Ishikawa (cell line): ENCODE measurements around the gene STXBP5.

Source experiments
- CEBPB ChIP-seq: IDR thresholded peaks from 2 replicates; pipeline ENCODE4 v1.6.1; 2012
- CREB1 ChIP-seq: IDR thresholded peaks from 2 replicates; pipeline ENCODE4 v1.6.1; 2012; ENCODE audit warnings: low read depth
- EGR1 ChIP-seq: IDR thresholded peaks from 2 replicates; pipeline ENCODE4 v1.6.1; 2012
- EP300 ChIP-seq: IDR thresholded peaks from 2 replicates; pipeline ENCODE4 v1.6.1; 2012; ENCODE audit warnings: borderline replicate concordance
- FOXM1 ChIP-seq: IDR thresholded peaks from 2 replicates; pipeline ENCODE4 v1.6.1; 2012; ENCODE audit warnings: low read depth, borderline replicate concordance
- NFIC ChIP-seq: IDR thresholded peaks from 2 replicates; pipeline ENCODE4 v1.6.1; 2012
- RAD21 ChIP-seq: IDR thresholded peaks from 2 replicates; pipeline ENCODE4 v1.6.1; 2012; ENCODE audit warnings: low read depth
- TAF1 ChIP-seq: IDR thresholded peaks from 2 replicates; pipeline ENCODE4 v1.6.1; 2012; ENCODE audit warnings: low read depth, mild to moderate bottlenecking
- TCF12 ChIP-seq: IDR thresholded peaks from 2 replicates; pipeline ENCODE4 v1.6.1; 2012; ENCODE audit warnings: low read depth
- TEAD4 ChIP-seq: IDR thresholded peaks from 2 replicates; pipeline ENCODE4 v1.6.1; 2012
- YY1 ChIP-seq: IDR thresholded peaks from 2 replicates; pipeline ENCODE4 v1.6.1; 2012; ENCODE audit warnings: low read depth
- ZBTB7A ChIP-seq: IDR thresholded peaks from 2 replicates; pipeline ENCODE4 v1.6.1; 2012; ENCODE audit warnings: low read depth
- TF ChIP-seq, protein P1 (sequence below): IDR thresholded peaks from 2 replicates; pipeline ENCODE4 v1.6.1; 2012
- TF ChIP-seq, protein P2 (sequence below): IDR thresholded peaks from 2 replicates; pipeline ENCODE4 v1.6.1; 2012; ENCODE audit warnings: low read depth, mild to moderate bottlenecking
- TF ChIP-seq, protein P3 (sequence below): IDR thresholded peaks from 2 replicates; pipeline ENCODE4 v1.6.1; 2012

The STXBP5 gene

DNA sequence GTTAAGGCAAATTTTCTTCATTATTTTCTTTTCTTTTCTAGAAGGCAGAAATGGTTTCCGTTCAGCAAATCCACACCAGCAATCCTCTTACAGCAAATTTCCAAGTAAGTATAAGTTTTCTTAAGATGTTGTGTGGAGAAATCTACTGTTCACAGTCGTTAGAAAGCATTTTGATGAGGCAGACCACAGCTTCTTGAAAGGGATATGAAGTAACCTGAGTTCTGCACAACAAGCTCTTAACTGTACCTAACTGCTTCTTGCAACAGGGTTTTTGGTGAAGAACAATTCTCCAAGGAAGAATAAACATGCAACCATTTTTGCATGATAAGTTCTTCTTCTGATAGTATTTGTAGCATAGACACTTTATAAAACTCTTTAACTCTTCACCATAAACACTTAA, 45.3 kb upstream of the STXBP5 start:
- no peak for TF ChIP-seq CREB1
- no peak for TF ChIP-seq ZBTB7A
- TF ChIP-seq EGR1, result no peak
- no peak for TF ChIP-seq NFIC
- TF ChIP-seq, protein P1, sequence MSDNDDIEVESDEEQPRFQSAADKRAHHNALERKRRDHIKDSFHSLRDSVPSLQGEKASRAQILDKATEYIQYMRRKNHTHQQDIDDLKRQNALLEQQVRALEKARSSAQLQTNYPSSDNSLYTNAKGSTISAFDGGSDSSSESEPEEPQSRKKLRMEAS, result no peak
- no peak for TF ChIP-seq TCF12
- TF ChIP-seq RAD21, result no peak
- TF ChIP-seq, protein P2, sequence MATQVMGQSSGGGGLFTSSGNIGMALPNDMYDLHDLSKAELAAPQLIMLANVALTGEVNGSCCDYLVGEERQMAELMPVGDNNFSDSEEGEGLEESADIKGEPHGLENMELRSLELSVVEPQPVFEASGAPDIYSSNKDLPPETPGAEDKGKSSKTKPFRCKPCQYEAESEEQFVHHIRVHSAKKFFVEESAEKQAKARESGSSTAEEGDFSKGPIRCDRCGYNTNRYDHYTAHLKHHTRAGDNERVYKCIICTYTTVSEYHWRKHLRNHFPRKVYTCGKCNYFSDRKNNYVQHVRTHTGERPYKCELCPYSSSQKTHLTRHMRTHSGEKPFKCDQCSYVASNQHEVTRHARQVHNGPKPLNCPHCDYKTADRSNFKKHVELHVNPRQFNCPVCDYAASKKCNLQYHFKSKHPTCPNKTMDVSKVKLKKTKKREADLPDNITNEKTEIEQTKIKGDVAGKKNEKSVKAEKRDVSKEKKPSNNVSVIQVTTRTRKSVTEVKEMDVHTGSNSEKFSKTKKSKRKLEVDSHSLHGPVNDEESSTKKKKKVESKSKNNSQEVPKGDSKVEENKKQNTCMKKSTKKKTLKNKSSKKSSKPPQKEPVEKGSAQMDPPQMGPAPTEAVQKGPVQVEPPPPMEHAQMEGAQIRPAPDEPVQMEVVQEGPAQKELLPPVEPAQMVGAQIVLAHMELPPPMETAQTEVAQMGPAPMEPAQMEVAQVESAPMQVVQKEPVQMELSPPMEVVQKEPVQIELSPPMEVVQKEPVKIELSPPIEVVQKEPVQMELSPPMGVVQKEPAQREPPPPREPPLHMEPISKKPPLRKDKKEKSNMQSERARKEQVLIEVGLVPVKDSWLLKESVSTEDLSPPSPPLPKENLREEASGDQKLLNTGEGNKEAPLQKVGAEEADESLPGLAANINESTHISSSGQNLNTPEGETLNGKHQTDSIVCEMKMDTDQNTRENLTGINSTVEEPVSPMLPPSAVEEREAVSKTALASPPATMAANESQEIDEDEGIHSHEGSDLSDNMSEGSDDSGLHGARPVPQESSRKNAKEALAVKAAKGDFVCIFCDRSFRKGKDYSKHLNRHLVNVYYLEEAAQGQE, result no peak
- no peak for TF ChIP-seq FOXM1
- TF ChIP-seq EP300, result no peak
- no peak for TF ChIP-seq TAF1
- TF ChIP-seq YY1, result no peak
- TF ChIP-seq TEAD4, result no peak

DNA sequence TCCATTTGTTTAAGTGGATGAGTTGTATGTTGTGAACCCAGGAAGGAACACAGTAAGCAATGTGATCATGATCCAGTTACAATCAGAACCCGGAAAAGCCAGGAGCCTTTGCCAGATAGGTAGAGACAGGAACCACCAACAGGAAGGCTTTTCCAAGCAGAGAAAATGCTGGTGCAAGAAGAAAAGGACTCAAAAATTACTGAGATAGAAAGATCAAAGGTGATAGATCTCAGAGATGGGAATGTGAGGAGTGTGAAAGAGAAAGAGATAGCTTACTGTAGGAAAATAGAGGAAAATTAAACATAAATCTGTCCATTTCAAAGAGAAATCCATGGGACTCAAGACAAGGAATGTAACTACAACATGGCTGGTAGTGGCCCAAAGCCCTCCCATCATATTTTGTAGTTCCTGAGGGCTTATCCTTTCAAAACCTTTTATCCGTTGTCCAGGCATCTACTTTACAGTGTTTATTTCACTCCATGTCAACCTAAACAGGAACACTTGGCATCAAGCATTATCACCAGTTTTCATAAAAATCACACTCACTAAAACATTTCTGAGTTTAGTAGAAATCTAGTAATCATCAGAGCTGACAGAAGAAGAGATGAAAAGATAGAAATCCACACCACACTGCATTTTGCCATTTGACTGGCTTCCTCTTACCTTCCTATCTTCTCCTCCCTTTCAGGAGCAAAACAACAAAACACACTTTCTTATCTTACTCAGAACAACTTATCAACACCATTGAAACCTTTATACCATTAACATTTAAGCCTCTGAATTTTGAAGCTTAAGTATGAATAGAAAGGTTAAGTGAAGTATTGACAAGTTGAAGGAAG, 44.5 kb upstream of the STXBP5 start:
- TF ChIP-seq ZBTB7A (no peak), EP300 (no peak), EGR1 (no peak)
- TF ChIP-seq, protein P1, result no peak

DNA sequence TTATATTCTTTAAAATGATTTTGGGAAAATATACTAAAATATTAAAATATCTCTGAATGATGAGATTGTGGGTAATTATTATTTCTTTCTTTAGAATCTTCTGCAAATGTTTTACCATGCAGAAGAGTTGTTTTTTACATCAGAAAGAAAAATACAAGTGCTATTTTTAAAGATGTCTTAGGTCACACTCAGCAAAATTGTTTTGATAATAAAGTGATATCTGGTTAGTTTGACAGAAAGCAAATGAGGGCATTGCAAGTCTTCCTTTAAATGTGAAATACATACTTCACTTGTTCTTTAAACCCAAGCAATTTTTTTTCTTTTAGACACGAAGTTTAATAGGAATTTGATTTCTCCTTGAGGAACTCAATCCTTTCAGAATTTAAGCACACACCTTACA, 43.6 kb upstream of the STXBP5 start:
- TF ChIP-seq NFIC (no peak), CEBPB (no peak)

DNA sequence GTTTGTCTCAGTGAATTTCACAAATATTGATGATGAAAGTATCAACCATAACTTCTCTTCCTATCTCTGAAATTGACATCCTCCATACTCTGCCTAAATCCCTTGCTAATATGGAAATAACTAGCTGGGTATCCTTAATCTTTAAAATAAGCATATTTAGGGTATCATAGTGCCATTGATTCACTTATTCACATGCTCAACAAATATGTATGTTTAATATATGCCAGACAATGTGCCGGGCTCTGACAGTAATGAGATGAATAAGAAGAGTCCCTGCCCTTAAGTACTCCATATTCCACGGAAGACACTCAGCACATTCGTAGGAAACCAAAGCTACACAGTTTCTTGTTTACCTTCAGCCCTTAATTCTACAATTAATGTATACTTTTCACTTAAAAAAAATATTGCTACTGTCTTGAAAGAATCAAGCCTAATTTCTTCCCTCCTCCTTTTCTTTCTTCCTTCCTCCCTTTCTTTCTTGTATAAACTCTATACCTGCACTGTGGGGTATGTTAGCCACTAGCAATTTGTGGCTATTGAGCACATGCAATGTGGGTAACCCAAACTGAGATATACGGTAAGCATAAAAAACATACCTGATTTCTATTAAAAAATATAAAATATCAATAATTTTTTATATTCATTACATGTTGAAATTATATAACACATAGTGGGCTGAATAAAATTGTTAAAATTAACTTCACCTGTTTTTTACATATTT, 42.8 kb upstream of the STXBP5 start:
- TF ChIP-seq YY1, result no peak
- TF ChIP-seq EP300, result no peak
- TF ChIP-seq, protein P2, result no peak
- TF ChIP-seq FOXM1, result no peak
- TF ChIP-seq EGR1, result no peak
- no peak for TF ChIP-seq ZBTB7A
- TF ChIP-seq CEBPB, result no peak
- TF ChIP-seq, protein P1, result no peak
- no peak for TF ChIP-seq TAF1
- TF ChIP-seq NFIC, result no peak
- TF ChIP-seq CREB1, result no peak
- TF ChIP-seq, protein P3, sequence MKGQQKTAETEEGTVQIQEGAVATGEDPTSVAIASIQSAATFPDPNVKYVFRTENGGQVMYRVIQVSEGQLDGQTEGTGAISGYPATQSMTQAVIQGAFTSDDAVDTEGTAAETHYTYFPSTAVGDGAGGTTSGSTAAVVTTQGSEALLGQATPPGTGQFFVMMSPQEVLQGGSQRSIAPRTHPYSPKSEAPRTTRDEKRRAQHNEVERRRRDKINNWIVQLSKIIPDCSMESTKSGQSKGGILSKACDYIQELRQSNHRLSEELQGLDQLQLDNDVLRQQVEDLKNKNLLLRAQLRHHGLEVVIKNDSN, result no peak
- TF ChIP-seq TCF12, result no peak
- no peak for TF ChIP-seq TEAD4
- TF ChIP-seq RAD21, result no peak

DNA sequence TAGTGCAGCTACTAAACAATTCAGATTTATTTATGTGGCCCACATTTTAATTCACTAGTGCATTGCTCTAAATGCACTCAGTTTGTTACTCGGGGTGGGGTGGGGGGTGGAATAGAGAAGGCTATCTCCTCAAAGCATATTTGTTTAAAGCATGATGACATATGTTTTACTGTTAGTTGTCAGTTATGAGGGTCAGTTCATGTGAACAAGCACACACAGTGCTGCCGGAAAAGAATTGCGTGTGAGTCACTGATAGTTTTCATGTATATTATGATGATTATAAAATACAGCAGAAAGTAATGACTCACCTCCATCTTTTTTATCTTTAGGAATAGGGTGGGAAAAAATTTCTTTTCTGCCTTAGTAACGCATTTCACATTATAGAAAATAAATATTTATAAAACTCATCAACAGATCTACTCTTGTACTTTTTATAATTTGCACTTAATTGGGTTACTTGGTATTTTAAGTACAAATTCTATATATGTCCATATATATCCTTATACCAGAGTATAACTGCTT, 42.2 kb upstream of the STXBP5 start:
- TF ChIP-seq FOXM1 (no peak), TAF1 (no peak), RAD21 (no peak), TEAD4 (no peak), CEBPB (no peak), EGR1 (no peak)
- TF ChIP-seq, protein P2, result no peak
- TF ChIP-seq, protein P1, result no peak
